HG03196 (cell line): Measurements from ENCODE around the gene AHCYL1.
"Not testable (repeated sequence)": the region's sequence is repeated elsewhere in the genome, so short reads cannot be mapped to it uniquely, and the experiment has no call there.

ENCODE experiments used
- ATAC-seq: cut with Tn5 transposase; IDR thresholded peaks from one replicate; pipeline ENCODE4 v1.9.1; 2021; ENCODE audit not compliant: unreplicated experiment

AHCYL1 gene

GRCh38 chr1:109996476-109996875 is 11.9 kb downstream of the AHCYL1 start:
- no peak for ATAC-seq

DNA sequence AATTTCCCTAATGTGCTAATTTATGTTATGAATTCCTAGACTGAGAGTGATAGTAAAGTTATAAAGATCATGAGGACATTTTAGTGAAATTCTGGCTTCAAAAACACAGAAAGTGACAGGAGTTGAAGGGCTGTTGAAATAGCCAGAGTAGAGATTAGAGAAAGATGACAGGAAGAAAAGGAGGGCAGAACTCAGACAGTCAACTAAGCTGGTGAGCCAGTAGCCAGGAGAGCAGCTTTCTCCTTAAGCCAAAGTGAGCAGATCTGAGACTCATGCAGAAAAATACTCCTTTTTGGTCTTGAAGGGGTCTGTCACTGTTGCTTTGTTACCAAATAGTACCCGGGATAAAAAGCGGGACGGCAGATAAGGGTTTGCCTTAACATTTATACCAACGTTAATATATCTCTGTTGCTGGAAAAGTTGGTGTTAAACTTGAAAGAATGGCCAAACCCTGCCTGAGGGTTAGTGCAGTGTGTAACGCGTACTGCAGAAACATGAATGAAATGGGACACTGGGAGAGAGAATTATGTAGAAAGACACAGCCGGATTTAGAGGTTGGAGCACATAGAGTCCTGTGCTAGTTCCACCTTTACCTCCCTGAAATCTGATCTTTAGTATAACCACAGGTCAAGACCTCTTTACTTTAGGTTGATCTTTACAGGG is 12.8 kb downstream of the AHCYL1 start:
- ATAC-seq = no peak

- no peak for ATAC-seq
These were observed 13.3 kb downstream of the AHCYL1 start for GRCh38 chr1:109997867-109998229.

GRCh38 chr1:110002695-110003094 is 18.1 kb downstream of the AHCYL1 start:
- ATAC-seq = no peak

- ATAC-seq = peak; percentile 69
These were observed 19.3 kb downstream of the AHCYL1 start for GRCh38 chr1:110003747-110004428.

DNA sequence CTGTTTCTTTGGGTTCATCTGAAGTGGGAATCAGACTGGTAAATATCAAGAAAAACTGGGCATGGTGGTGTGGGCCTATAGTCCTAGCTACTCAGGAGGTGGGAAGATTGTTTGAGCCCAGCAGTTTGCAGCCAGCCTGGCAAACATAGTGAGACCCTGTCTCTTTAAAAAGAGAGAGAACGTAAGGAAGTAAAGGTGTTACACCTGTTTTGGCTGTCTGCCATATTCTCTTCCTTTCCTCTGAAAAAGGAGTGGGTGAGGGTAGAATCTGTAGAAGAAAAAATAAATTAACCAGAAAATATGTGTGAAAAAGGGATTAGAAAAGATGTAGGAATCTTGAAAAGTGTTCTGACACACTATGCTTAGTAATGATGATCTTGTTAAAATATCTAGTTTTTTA is 20.0 kb downstream of the AHCYL1 start:
- ATAC-seq = no peak

DNA sequence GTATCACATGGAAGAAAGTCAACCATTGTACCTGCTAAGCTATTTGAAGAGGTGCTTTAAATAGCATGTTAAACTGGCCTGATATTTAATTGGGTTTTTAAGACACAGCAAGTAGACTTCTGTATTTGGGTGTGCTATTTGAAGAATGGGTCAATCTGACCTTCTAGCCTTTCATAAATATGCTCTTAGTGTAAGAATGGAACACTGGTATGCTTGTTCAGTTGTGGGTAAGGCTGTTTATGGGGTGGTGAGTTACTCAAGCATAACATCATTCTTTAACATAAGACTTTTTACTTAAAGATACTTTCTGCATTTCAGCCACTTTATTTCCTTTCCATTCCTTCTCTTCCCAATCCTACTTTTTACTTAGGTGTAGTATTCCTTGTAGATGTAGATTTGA is 21.4 kb downstream of the AHCYL1 start:
- ATAC-seq = no peak

DNA sequence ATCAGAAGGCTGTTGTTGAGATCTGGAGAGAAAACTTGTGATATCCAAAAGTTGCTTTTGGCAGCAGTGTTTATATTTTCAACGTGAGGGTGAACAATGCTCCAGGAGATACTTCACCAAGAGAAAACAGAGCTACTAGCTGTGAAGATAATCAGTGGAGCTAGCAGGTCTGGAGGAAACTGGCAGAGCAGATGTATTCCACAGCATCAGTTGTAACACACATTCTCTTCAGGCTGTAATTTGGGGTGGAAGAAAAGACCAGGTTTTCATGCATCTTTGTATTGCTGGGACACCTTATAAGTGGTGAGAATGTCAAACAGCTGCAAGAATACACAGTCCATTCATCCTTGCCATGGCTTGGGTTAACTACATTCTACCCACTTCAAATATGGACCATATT is 22.0 kb downstream of the AHCYL1 start:
- no peak for ATAC-seq

- no peak for ATAC-seq
These were observed 22.7 kb downstream of the AHCYL1 start for GRCh38 chr1:110007046-110007830.

DNA sequence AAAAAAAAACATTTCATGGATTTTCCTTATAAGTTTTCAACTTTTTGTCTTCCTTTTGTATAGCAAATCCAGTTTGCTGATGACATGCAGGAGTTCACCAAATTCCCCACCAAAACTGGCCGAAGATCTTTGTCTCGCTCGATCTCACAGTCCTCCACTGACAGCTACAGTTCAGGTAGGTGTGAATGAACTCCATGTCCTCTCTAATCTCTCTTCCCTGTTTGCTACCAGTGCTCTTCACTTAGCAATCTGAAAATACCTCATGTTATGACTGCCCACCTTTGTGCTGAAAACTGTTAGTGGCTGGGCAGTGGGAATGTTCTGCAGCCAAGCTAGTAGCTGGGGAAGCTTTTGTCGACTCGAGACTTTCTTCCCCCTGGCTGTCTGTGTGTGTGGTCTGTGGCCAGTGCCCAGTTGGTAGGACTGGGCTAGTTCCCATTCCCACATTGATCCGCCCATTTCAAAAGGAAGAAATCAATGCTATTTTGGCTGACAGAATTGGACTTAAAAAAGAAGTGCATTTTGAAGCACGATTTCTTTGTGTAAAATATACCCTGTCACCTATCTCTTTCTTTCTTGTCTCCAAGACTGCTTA is 24.5 kb downstream of the AHCYL1 start:
- ATAC-seq = no peak

GRCh38 chr1:110011527-110012041 is 27.0 kb downstream of the AHCYL1 start:
- ATAC-seq = peak; percentile 95

DNA sequence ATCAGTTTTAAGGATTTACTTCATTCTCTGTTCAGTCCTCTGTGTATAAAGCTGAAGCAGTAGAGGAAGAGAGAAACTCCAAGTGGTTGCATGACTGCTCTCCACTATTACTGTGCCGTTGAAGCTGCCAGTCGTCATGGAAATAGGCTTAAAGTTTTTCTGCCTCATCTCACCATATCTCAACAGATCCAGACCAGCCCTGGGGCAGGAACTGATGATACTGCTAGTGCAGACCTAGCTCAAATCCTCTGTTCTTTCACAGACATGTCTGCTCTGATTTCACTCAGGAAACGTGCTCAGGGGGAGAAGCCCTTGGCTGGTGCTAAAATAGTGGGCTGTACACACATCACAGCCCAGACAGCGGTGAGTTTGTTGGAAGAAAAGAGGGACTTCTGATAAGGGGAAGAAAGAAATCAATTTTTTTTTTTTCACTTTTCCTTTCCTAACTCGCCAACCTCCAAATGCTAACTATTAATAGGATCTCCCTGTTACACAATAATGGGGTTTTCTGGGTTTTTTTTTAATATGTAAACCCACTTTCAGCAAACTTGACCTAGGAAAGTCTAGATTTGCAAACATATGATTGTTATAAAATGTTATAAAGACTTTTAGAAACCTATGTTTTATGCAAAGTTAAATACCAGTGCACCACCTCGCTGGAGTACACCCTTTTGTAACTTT is 27.7 kb downstream of the AHCYL1 start:
- ATAC-seq = peak; percentile 50

- no peak for ATAC-seq
These were observed 33.2 kb downstream of the AHCYL1 start for GRCh38 chr1:110017792-110018191.

GRCh38 chr1:110018396-110018795 is 33.8 kb downstream of the AHCYL1 start:
- ATAC-seq = no peak

GRCh38 chr1:110019770-110020169 is 35.2 kb downstream of the AHCYL1 start:
- no peak for ATAC-seq

DNA sequence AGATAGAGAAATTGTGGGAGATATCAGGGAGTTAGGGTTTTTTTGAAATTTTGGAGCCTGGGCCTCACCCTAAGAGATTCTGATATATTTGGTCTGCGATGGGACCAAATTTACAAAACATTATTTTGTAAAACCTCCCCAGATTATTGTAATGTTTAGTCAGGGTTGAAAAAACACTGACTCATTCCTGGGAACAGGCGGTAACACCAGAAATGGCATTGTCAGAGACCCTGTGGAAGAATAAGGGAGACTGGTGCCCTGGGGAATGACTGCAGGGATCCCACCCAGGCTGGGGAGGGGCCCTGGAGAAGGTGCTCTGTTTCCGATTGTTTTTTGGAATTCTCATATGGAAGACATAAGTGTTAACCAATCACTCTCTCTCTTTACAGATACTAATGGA is 36.7 kb downstream of the AHCYL1 start:
- no peak for ATAC-seq

DNA sequence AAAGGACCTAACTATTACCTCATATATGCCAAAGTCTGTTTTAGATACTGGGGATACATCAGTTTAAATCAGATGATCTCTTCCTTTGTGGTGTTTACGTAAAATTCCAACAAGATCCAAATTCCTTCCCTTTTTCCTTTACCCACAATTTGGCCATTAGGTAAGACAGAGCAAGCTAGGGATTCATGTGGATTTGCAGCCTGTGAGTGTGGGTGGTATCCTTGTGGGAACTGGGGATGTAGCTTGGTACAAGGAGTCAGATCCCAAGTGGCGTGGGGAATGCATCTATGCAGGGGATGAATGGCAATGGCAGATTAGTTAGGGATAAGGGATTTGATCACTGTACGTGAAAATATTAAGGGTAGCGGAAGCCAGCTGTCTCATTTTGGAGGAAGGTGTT is 40.0 kb downstream of the AHCYL1 start:
- no peak for ATAC-seq

DNA sequence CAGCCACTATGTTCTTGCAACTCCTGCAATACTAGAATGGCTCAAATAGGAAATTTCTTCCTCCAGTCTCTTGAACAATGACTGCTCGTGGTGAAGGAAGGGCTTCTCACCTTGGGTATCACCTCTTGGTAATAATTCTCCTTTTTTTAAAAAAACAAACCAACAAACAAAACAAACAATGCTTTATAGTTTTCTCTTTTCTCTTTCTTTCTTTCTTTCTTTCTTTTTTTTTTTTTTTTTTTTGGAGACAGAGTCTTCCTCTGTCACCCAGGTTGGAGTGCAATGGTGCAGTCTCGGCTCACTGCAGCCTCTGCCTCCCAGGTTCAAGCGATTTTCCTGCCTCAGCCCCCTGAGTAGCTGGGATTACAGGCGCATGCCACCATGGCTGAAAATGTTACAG is 46.1 kb downstream of the AHCYL1 start:
- ATAC-seq = not testable (repeated sequence)

GRCh38 chr1:110032327-110032726 is 47.8 kb downstream of the AHCYL1 start:
- no peak for ATAC-seq

DNA sequence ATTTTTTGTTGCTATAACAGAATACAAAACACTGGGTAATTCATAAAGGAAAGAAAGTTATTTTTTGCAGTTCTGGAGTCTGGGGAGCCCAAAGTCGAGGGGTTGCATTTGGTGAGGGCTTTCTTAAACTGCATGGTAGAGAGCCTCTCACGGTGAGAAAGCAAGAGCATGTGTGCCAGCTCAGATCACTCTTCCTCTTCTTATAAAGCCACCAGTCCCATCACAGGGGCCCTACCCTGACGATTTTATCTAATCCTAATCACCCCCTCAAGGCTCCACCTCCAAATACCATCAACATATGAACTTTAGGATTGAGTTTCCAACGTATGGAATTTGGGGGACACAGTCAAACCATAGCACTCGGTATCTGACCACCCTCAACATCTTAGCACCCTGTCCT is 48.9 kb downstream of the AHCYL1 start:
- ATAC-seq = no peak

GRCh38 chr1:110034040-110034450 is 49.5 kb downstream of the AHCYL1 start:
- ATAC-seq = no peak
